Kidney capillary endothelial cell (primary cell): ENCODE results near the gene HIPK3.
"Not testable (repeated sequence)": the region's sequence is repeated elsewhere in the genome, so short reads cannot be mapped to it uniquely, and the experiment has no call there.

Source experiments
- DNase-seq: peaks from one replicate; pipeline ENCODE4 v3.0.0-alpha.2; 2018; ENCODE audit warnings: low spot score

The HIPK3 gene

DNA sequence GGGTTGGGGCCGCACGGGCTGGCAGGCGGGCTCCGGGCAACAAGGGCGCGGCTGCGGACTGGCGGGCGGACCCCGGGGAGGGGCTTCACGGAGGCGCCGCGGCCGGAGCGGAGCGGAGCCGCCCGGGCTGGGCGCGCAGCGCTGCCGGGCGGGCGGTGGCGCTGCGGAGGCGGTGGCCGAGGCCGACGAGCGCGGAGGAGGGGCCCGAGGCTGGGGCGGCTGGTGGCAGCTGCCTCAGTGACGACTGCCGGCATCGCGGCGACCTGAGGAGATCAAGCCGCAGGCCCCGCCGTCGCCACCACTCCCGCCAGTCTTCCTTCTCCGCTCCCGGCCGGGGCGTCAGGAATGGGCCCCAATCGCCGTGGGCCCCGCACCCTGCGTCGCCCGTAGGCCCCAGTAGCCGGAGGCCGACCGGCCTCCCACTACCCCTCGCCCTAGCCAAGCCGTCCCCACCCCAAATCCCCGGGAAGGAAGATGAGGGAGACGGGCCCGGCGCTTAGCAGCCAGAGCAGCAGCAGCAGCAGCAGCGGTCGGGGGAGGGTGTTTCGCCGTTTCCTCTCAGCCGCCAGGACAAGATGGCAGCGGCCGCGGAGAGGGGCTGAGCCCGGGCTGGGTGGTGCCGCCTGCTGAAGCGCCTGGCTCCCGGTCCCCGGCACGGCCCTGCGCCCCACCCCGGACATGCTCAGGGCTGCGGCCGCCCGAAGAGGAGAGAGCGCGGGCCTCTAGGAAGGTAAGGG lies at the start of gene HIPK3:
TSS of gene HIPK3 (plus strand) at position 222 of the 737 bp plus-strand sequence.
- DNase-seq, result peak; percentile 77

DNA sequence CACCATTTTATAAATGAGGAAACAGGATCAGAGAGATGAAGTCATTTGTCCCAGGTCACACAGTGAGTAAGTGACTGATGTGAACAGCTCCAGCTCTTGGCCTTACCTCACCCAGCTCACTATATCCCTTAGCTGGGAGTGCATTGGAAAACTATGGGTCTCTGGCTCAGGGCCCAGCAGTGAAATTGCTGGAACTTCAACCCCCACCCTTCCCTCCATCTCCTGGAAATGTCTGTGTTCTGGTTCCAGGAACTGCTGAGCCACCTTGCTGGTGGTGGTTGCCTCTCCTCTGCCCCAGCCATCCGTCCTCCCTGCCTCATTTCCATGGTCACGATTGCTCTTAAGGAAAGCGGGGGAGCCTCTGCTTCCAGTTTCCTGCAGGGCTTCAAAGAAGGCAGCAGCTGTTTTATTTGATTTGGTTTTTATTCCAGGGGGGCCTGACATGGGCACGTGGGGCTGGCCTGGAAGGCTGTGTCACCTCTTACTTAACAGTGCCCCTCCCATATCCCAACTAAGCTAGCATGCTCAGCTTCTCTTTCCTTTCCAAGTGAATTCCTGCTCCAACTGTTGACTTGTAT lies 49.7 kb upstream of the HIPK3 start:
- no peak for DNase-seq

DNA sequence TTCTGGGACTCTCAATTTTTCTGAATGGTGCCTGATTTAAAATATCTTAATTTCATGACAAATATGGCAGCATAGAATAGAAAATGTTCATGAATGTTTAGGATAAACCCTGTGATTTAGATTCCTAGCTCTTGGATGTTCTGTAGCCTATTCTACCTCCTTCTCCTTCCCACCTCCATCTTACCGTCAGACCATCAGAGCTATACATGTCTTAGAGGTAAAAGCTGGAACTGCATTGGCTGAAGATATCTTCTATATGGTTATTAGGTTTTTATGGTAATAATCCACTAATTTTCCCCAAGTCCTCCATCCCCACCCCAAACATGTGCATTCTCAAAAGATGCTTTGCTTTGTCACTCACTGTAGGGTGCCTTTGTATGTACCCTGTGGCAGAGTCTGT lies 49.0 kb upstream of the HIPK3 start:
- DNase-seq, result no peak

DNA sequence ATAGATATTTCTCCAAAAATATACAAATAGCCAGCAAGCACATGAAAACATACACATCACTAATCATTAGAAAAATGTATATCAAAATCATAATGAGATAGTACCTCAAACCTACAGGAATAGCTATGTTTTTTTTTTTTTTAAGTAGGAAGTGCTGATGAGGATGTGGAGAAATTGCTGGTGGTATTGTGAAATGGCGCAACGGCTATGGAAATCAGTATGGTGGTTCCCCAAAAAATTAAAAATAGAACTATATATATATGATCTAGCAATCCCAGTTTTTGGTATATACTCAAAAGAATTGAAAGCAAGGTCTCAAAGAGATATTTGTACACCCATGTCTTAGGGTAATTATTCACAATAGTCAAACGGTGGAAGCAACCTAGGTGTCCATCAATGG lies 46.0 kb upstream of the HIPK3 start:
- no peak for DNase-seq

DNA sequence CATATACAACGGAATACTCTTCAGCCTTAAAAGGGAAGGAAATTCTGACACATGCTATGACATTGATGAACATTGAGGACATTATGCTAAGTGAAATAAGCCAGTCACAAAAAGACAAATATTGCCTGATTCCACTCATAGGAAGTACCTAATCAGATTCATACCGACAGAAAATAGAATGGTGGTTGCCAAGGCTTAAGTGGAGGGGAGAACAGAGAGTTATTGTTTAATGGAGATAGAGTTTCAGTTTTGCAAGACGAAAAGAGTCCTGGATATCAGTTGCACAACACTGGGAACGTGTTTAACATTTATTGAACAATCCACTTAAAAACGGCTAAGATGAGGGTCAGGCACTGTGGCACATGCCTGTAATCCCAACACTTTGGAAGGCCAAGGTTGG lies 45.6 kb upstream of the HIPK3 start:
- no peak for DNase-seq

DNA sequence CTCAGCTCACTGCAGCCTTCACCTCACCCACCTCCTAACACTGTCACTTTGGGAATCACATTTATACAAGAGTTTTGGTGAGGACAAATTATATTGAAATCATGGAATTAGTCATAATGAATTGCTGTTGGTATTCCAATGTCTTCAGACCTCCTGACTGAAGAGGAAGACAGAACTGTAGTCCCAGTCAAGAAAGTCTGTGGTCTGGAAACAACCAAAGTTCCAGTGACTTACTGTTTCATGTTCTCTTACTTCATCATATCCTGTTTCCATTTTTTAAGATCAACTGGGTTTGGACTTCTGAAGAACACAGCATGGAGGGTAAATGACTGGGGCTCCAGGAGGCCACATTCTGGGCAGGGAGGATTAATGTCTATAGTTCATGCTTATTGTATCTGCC lies 43.0 kb upstream of the HIPK3 start:
- DNase-seq, result no peak

DNA sequence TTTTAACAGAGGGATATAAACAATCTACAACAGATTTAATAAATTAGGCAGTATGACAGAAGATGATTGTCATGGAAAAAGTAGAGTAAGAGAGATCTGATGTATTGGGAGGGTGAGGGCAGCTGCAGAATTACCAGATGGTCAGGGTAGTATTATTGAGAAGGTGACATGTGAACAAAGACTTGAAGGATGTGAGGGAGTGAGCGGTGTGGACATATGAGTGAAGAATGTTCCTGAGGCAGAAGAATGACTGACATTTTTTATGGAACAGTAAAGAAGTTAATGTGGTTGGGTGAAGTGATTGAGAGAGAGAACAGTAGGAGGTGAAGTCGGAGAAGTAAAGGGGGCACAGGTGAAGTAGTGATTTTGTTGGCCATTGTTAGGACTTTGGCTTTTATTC lies 42.4 kb upstream of the HIPK3 start:
- DNase-seq, result no peak

DNA sequence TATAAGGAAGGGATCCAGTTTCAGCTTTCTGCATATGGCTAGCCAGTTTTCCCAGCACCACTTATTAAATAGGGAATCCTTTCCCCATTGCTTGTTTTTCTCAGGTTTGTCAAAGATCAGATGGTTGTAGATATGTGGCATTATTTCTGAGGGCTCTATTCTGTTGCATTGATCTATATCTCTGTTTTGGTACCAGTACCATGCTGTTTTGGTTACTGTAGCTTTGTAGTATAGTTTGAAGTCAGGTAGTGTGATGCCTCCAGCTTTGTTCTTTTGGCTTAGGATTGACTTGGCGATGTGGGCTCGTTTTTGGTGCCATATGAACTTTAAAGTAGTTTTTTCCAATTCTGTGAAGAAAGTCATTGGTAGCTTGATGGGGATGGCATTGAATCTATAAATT lies 40.5 kb upstream of the HIPK3 start:
- DNase-seq, result not testable (repeated sequence)

DNA sequence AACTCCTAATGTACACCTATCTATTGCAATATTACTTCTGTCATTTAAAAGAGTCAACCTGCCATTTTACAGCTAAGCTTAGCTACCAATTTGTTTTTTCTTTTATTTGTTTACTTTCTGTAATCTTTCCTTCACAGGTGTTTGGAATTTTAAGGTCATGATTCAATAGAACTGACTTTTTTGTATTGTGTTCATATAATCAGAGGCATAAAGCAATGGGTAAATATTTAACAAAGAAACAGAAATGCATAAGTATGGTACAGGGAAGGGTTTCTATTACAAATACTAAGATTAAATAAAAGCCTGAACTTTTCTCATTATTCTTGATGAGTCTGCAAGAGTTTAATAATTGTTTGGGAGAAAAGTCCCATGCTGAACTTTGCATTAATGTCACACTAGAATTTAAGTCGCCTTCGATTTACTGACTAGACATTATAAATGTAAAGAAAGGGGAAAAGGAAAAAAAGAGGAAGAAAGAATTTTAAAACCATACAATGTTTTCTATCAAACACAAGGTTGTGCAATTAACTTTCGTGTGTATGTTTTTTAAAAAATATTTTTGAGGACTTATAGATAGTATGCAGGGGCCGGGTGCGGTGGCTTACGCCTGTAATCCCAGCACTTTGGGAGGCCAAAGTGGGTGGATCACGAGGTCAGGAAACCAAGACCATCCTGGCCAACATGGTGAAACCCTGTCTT lies 35.0 kb upstream of the HIPK3 start:
- no peak for DNase-seq

DNA sequence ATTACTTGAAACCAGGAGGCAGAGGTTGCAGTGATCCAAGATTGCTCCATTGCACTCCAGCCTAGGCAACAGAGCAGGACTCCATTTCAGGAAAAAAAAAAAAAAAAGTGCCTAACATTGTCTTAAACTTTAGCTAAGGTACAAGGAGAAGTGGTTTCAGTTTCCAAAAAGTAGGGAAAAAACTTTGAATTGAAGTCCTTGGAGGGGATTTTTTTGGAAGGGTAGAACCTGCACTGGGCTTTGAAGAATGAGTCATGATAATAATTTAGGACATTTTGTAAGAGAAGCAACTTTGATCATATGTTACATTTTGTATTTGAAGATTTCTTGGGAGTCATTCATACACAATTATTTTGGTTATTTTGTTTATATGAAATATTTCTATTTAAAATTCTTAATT lies 31.8 kb upstream of the HIPK3 start:
- no peak for DNase-seq

DNA sequence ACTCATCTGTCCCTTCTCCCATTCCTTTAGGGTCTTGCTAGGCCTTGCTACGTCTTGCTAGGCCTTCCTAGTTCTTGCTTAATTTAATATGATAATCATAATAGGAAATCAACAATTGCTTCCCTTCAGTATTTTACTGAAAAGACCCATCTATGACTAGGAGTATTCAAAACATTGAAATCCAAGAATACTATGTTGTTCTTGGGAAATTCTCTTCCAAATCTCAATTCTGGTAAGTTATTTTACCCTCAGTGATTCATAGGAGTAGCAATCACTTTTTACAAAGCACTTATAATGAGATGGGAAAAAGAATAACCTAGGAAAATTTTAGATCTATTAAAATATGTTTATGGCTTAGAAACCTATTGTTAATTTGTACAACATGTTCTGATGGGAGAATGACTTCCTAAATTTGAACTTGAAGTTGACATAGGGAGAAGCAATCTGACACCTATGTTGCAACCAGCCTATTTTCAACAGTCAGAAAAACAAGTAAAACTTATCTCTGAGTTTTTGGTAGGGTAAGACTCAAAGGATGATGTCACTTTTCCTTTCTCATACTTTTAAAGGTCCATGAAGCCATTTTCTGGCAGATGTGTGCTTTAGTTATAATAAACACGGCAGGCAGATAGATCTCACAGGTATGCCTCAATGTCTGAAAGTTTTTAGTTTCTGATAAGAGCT lies 29.5 kb upstream of the HIPK3 start:
- no peak for DNase-seq

DNA sequence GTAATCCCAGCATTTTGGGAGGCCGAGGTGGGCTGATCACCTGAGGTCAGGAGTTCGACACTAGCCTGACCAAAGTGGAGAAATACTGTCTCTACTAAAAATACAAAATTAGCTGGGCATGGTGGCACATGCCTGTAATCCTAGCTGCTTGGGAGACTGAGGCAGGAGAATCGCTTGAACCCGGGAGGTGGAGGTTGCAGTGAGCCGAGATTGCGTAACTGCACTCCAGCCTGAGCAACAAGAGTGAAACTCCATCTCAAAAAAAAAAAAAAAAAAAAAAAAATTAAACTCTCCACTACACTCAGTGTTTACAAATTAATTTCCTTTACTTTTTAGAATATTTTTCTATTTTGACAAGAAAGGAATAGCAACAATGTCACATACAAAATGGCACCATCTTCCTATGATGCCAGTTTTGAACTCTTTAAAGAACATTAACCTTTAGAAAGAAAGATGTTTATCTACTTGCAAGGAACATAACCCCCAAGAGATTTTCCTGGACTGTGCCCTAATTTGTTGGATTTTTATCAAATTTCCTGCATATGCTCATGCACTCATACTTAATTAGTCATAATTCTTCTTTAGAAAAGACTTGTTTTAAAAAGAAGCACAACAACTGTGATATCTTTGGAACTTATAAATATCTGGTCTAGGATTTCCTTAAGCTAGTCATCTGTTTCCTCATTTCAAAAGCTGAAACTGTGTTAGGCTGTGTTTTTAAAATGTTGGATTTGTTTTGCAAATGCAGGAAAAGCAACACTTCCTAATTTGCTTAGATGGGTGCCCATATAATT lies 22.6 kb upstream of the HIPK3 start:
- DNase-seq, result peak; percentile 50

DNA sequence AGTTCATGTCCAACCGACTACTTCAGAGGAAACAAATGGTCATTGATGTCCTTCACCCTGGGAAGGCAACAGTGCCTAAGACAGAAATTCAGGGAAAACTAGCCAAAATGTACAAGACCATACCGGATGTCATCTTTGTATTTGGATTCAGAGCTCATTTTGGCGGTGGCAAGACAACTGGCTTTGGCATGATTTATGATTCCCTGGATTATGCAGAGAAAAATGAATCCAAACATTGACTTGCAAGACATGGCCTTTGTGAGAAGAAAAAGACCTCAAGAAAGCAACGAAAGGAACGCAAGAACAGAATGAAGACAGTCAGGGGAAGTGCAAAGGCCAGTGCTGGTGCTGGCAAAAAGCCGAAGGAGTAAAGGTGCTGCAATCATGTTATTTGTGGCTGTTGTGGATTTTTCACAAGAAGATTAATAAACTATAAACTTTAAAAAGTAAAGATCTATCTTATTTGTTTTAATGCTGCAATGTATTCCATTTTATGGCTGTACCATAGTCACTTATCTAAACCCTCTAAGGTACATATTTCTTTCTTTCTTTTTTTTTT lies 20.1 kb upstream of the HIPK3 start:
- no peak for DNase-seq

DNA sequence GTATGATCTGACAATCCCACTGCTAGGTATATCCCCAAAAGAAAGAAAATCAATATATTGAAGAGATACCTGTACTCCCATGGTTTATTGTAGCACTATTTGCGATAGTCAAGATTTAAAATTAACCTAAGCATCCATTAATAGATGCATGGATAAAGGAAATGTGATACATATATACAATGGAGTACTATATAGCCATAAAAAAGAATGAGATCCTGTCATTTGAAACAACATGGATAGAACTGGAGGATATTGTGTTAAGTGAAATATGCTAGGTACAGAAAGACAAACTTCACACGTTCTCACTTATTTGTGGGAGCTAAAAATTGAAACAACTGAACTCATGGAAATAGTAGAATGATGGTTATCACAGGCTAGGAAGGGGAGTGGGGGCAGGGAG lies 14.6 kb upstream of the HIPK3 start:
- no peak for DNase-seq

DNA sequence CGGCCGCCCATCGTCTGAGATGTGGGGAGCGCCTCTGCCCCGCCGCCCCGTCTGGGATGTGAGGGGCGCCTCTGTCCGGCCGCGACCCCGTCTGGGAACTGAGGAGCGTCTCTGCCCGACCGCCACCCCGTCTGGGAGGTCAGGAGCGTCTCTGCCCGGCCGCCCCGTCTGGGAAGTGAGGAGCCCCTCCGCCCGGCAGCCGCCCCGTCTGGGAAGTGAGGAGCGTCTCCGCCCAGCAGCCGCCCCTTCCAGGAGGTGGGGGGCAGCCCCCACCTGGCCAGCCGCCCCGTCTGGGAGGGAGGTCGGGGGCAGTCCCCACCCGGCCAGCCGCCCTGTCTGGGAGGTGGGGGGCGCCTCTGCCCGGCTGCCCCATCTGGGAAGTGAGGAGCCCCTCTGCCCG lies 13.5 kb upstream of the HIPK3 start:
- DNase-seq, result not testable (repeated sequence)

DNA sequence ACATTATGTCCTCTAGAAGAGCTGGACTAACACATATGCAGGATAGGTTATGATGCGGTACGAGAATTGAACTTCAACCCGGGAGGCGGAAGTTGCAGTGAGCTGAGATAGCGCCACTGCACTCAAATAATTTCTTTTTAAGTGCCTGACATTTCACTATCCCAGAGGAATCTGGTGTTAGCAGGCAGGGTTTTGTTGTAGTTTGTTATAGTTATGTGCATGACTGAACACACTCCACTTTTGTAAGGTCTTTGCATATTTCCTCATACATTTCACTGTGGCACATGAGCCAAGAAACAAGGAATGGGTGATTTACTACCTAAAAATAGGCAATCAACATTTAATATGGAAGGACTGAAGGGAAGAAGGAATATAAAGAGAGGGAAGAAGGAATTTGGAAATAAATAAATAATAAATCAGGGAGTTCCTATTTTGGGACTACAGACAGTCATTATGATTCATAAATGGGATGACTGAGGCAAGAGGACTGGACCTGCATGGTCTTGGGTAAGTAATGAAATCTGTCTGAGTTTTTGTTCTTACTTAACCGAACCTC lies 8.7 kb upstream of the HIPK3 start:
- no peak for DNase-seq

DNA sequence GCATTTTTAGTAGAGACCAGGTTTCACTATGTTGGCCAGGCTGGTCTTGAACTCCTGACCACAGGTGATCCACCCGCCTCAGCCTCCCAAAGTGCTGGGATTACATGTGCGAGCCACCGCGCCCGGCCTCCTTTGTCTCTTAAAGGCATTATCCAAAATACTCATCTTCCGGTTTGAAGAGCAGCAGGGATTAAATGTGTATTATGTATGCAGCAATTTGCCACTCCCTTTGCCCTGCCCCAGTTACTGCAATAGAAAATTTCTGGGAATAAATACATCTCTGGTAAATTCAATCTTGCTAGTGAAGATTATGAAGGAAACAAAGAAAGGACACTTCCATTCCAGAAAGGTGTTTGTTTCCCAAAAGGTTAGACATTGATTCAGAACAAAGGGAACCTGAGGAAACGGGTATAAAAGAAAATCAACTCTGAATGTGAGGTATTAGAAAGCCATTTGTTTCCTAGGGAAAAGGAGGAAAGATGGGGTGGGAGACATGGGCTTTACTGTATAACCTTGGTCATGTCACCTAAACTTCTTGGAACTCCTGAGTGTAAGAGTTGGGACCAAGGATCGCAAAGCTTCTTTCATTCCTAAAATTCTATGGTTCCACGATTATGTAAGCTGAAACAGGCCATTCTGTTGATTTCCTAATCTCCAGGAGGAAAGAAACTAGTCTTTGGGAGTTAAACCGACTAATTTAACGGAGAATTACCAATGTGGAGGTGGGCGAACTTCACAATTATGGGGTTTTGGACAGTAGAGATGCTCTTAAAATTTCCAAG lies 959 bp upstream of the HIPK3 start:
- DNase-seq, result peak; percentile 22

DNA sequence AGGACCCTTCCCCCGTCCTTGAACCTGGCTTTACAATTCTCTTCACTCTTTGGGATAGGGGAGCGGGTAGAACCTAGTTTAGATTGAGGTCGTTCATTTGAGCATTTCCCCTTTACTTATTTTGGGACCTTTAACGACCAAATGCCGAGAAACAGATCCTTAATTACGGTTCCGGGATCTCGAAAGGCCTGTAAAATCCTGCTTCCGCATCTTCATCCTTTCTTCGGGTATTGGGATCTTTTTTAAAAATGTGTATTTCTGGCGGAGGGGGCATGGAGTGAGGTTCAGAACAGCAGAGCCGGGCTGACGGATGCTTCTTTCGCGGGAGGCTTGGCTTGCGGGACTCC lies 395 bp upstream of the HIPK3 start:
- no peak for DNase-seq

DNA sequence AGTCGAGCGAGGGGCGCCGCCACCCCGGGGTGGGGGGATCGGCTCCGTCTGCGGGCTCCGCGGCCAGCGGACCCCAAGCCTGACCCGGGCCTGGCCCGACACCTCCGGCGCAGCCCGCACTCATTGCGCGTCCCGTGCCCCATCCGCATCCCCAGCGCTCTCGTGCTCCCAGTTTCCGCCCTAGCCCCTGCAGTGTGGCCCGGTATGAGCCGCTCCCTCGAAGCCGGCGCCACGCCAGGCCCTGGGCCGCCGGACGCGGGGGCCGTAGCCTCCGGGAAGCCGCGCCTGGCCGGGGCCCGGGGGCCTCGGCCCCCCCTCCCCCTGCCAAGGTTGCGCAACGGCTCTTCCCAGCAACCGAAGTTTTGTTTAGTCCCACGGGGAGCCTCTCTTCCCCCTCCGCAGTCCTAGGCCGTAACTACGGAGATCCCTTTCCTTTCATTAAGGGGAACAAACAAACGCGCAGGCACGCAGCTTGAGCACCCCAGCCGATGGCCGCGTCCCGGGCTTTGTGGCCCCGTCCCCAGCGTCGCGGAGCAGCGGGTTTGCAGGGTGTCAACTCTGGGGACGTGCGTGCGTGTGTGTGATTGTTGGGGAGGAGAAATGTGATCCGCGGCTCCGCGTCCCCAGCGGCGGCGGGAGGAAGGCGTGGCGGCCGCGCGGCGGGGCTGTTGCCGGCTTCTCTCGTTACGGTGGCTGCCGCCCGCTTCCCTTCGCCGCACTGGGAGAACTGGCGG lies 883 bp downstream of the HIPK3 start:
- DNase-seq, result peak; percentile 49

DNA sequence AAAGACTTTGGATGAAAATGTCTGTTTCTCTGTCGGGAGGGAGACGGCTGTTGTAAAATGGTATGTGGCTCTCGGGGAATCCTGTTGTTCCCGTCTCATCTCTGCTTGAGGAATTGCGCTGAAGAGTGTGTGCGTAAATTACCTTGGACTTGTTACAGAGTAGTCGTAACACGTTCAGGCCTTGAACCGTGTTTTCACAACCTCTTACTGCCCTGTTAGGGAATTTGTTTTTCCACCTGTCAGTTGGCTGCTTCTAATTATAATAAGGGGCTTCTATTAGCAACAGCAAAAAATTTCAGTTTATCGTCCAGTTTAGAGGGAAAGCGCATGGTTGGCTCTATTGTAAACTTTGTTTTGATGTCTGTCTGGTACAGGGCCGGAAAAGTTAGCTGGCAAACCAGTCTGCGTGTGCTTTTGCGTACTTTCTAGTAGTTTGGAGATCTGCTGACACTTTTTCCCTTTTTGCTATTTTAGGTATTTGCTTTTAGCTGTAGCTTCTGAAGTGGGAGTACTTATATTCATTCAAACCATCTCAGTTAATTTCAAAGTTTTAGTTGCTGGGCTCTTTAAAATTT lies 1.5 kb downstream of the HIPK3 start:
- peak; percentile 38 for DNase-seq
